K562 (cell line): Measurements from ENCODE around the gene SULT1C4.

Source experiments
- CBX5 ChIP-seq: IDR thresholded peaks from 2 replicates; pipeline ENCODE4 v1.6.1; 2014; ENCODE audit warnings: low read depth, borderline replicate concordance
- CHCHD3 ChIP-seq: fragments of 250-450 bp; sonication (Bioruptor Pico); IDR thresholded peaks from 2 replicates; pipeline ENCODE4 v2.1.2; 2022; ENCODE audit warnings: mild to moderate bottlenecking
- ELK1 ChIP-seq: sonication (generic); formaldehyde crosslinking; IDR thresholded peaks from 2 replicates; pipeline ENCODE4 v1.8.1; 2022; ENCODE audit warnings: missing genetic modification reagents
- EZH2 ChIP-seq: IDR thresholded peaks from 2 replicates; pipeline ENCODE4 v1.6.1; 2012; ENCODE audit warnings: low read depth, mild to moderate bottlenecking, inconsistent platforms, low read length, borderline replicate concordance
- FOXM1 ChIP-seq, 2 experiments: fragments of 450-650 bp in 1 of 2; sonication (generic) in 1 of 2; formaldehyde crosslinking in 1 of 2; IDR thresholded peaks; 2 replicates each; pipeline versions ENCODE4 v1.6.1 to v1.9.0; 2017 to 2022; ENCODE audit warnings: low read depth in 2 of 2, mild to moderate bottlenecking in 2 of 2, missing genetic modification reagents in 1 of 2, moderate library complexity in 1 of 2
- NR3C1 ChIP-seq: sonication (generic); formaldehyde crosslinking; IDR thresholded peaks from 2 replicates; pipeline ENCODE4 v1.8.1; 2022; ENCODE audit warnings: missing genetic modification reagents
- RBM17 ChIP-seq: fragments of 200-400 bp; formaldehyde crosslinking; IDR thresholded peaks from 2 replicates; pipeline ENCODE4 v1.6.1; 2017; ENCODE audit warnings: low read depth, mild to moderate bottlenecking, low read length, borderline replicate concordance
- SAFB2 ChIP-seq: fragments of 200-400 bp; formaldehyde crosslinking; IDR thresholded peaks from 2 replicates; pipeline ENCODE4 v1.6.1; 2018; ENCODE audit warnings: borderline replicate concordance, low read length, low read depth, moderate library complexity; ENCODE audit not compliant: severe bottlenecking
- SPI1 ChIP-seq: IDR thresholded peaks from 2 replicates; pipeline ENCODE4 v1.6.1; 2011; ENCODE audit warnings: low read depth, low read length, control low read depth, borderline replicate concordance
- ZFP30 ChIP-seq: fragments of 250-450 bp; sonication (Bioruptor Pico); IDR thresholded peaks from 2 replicates; pipeline ENCODE4 v1.8.0; 2022; ENCODE audit warnings: moderate library complexity, mild to moderate bottlenecking, inconsistent platforms, borderline replicate concordance
- ZNF274 ChIP-seq: IDR thresholded peaks from 2 replicates; pipeline ENCODE4 v1.6.1; 2011; ENCODE audit warnings: low read depth, mild to moderate bottlenecking, low read length, moderate library complexity, borderline replicate concordance
- ZZZ3 ChIP-seq: fragments of 450-650 bp; IDR thresholded peaks from 2 replicates; pipeline ENCODE4 v1.6.1; 2016; ENCODE audit warnings: antibody characterized with exemption, mild to moderate bottlenecking, moderate library complexity
- TF ChIP-seq, protein P1 (sequence below), 3 experiments: IDR thresholded peaks in 2 of 3; conservative IDR thresholded peaks in 1 of 3; 2 replicates each; pipeline ENCODE4 v1.5.1; 2011 to 2012; ENCODE audit warnings: low read length in 3 of 3, mild to moderate bottlenecking in 3 of 3, control low read depth in 2 of 3, improper control_type of control experiment in 1 of 3, inconsistent platforms in 1 of 3, low read depth in 1 of 3, mixed read lengths in 1 of 3, moderate library complexity in 1 of 3; ENCODE audit not compliant: insufficient read depth in 2 of 3
- TF ChIP-seq, protein P2 (sequence below): fragments of 250-450 bp; sonication (Bioruptor Pico); IDR thresholded peaks from 2 replicates; pipeline ENCODE4 v1.5.0; 2021; ENCODE audit warnings: mild to moderate bottlenecking, borderline replicate concordance

GRCh38 chr2:108412995-108413710, 35.4 kb downstream of the SULT1C4 start:
- no peak for TF ChIP-seq SAFB2
- no peak for TF ChIP-seq ZFP30 (CRISPR knock-in tag)
- no peak for TF ChIP-seq ZZZ3
- TF ChIP-seq, protein P1, sequence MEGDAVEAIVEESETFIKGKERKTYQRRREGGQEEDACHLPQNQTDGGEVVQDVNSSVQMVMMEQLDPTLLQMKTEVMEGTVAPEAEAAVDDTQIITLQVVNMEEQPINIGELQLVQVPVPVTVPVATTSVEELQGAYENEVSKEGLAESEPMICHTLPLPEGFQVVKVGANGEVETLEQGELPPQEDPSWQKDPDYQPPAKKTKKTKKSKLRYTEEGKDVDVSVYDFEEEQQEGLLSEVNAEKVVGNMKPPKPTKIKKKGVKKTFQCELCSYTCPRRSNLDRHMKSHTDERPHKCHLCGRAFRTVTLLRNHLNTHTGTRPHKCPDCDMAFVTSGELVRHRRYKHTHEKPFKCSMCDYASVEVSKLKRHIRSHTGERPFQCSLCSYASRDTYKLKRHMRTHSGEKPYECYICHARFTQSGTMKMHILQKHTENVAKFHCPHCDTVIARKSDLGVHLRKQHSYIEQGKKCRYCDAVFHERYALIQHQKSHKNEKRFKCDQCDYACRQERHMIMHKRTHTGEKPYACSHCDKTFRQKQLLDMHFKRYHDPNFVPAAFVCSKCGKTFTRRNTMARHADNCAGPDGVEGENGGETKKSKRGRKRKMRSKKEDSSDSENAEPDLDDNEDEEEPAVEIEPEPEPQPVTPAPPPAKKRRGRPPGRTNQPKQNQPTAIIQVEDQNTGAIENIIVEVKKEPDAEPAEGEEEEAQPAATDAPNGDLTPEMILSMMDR (IDR thresholded peaks at IDR 0.05 in 2 of 3, conservative IDR thresholded peaks at IDR 0.05 in 1 of 3; ENCODE audit: insufficient read depth in 2 of 3, low read depth in 1 of 3, low read length in 3 of 3) = no peak
- TF ChIP-seq, protein P2, sequence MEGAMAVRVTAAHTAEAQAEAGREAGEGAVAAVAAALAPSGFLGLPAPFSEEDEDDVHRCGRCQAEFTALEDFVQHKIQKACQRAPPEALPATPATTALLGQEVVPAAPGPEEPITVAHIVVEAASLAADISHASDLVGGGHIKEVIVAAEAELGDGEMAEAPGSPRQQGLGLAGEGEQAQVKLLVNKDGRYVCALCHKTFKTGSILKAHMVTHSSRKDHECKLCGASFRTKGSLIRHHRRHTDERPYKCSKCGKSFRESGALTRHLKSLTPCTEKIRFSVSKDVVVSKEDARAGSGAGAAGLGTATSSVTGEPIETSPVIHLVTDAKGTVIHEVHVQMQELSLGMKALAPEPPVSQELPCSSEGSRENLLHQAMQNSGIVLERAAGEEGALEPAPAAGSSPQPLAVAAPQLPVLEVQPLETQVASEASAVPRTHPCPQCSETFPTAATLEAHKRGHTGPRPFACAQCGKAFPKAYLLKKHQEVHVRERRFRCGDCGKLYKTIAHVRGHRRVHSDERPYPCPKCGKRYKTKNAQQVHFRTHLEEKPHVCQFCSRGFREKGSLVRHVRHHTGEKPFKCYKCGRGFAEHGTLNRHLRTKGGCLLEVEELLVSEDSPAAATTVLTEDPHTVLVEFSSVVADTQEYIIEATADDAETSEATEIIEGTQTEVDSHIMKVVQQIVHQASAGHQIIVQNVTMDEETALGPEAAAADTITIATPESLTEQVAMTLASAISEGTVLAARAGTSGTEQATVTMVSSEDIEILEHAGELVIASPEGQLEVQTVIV (CRISPR knock-in tag) = no peak
- TF ChIP-seq RBM17 = no peak
- no peak for TF ChIP-seq FOXM1 (IDR thresholded peaks at IDR 0.05; ENCODE audit: low read depth)
- no peak for TF ChIP-seq FOXM1 (CRISPR knock-in tag; IDR thresholded peaks at IDR 0.05; ENCODE audit: low read depth)
- TF ChIP-seq ZNF274 = no peak
- no peak for TF ChIP-seq NR3C1 (CRISPR knock-in tag)
- no peak for TF ChIP-seq EZH2
- TF ChIP-seq CBX5 = no peak
- no peak for TF ChIP-seq ELK1 (CRISPR knock-in tag)
- no peak for TF ChIP-seq CHCHD3 (CRISPR knock-in tag)
- TF ChIP-seq SPI1 = no peak
